ENCODE measurements around the gene PRR33. TPM values are rescaled to one million over a fixed set of nuclear protein-coding genes. Genes with fewer than 3 reads are reported as not detected.

The PRR33 gene
- total RNA-seq, 2 experiments from 2014 or later, result 0.07 to 0.12 TPM

DNA sequence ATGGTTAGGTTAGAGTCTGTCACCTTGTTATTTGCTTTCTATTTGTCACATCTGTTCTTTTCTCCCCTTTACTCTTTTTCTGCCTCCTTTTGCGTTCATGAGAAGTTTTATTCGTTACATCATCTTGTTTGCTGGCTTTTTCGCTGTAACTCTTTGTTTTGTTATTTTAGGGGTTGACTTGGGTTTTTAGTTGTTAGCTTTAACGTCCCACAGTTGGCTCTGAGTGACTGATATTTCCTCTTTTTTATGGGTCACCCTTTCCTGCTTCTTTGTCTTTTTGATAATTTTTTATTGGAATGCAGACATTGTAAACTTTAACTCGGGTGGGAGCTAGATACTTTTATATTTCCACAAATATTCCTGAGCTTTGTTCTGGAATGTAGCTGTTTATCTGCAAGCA is 14.5 kb upstream of the PRR33 start:
- Mint-ChIP-seq H3K4me1 (ENCODE audit: low read depth) (no peaks in the 10 kb centered on the region), H3K27me3 (ENCODE audit: low read depth) (no peaks in the 10 kb centered on the region), H3K4me3 (no peak overlapping the region), H3K9me3 (no peaks in the 10 kb centered on the region), H3K36me3 (ENCODE audit: low read depth) (no peaks in the 10 kb centered on the region), H3K27ac (no peak overlapping the region)
- intact Hi-C loops (cut with micrococcal nuclease), result no loop called here
- CTCF ChIA-PET, result interaction anchor here (0.8 to 1.3 kb wide), 3 partner anchors 95 to 253 kb away, joined by 3 read pairs; no protein-coding TSS in a partner anchor
- no peak for DNase-seq

DNA sequence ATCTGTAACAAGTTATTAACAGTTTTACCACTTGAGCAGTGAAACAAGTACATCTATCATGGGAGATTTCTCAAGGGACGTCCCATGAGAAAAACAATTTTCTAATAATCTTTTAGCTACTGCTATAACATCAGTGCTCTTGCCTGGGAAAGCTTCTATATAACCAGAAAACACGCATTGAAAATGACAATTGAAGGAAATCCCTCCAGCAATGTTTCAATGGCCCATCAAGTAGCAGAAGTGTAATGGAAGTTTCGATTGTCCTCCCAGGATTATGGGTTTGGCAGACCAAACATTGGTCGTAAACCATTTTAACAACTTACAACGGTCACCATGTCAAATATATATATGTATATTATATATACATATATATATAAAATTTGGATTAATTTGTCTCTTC is 8.0 kb upstream of the PRR33 start:
- H3K27ac Mint-ChIP-seq, result no peak overlapping the region
- CTCF ChIA-PET, result no interaction called here

DNA sequence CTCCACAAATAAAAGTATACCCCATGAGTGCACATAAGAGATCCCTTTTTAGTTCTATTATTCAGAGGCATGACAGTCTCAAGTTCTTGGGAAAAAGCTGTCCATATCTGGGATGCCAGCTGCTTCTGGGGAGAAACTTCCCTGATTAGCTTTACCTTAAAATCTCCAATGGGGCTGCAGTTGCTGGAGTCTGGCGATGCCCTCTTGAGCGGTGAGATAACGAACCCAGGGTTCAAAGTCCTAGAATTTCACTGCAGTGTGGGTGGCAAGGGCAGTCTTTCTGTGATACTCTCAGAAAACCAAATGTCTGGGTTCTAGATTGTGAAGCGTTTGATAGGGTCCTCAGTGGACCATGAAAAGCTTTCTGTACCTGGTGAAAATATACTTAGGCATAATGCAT is 7.4 kb upstream of the PRR33 start:
- H3K27me3 Mint-ChIP-seq (ENCODE audit: low read depth), result no peaks in the 10 kb centered on the region
- DNase-seq, result no peak
- H3K4me3 Mint-ChIP-seq, result no peak overlapping the region
- H3K4me1 Mint-ChIP-seq (ENCODE audit: low read depth), result no peaks in the 10 kb centered on the region
- intact Hi-C loops (cut with micrococcal nuclease), result no loop called here
- H3K9me3 Mint-ChIP-seq, result no peaks in the 10 kb centered on the region
- no peak overlapping the region for H3K27ac Mint-ChIP-seq
- no peaks in the 10 kb centered on the region for H3K36me3 Mint-ChIP-seq (ENCODE audit: low read depth)
- CTCF ChIA-PET, result interaction anchor here (0.7 kb wide), 1 partner anchor 57 kb away, joined by 3 read pairs; no protein-coding TSS in a partner anchor

More for the DNA sequence above, 8.0 kb upstream of the PRR33 start:
- H3K4me3 Mint-ChIP-seq, result no peak overlapping the region
- no peaks in the 10 kb centered on the region for H3K4me1 Mint-ChIP-seq (ENCODE audit: low read depth)
- intact Hi-C loops (cut with micrococcal nuclease), result no loop called here
- H3K9me3 Mint-ChIP-seq, result no peaks in the 10 kb centered on the region
- no peaks in the 10 kb centered on the region for H3K36me3 Mint-ChIP-seq (ENCODE audit: low read depth)
- H3K27me3 Mint-ChIP-seq (ENCODE audit: low read depth), result no peaks in the 10 kb centered on the region
- DNase-seq, result no peak

DNA sequence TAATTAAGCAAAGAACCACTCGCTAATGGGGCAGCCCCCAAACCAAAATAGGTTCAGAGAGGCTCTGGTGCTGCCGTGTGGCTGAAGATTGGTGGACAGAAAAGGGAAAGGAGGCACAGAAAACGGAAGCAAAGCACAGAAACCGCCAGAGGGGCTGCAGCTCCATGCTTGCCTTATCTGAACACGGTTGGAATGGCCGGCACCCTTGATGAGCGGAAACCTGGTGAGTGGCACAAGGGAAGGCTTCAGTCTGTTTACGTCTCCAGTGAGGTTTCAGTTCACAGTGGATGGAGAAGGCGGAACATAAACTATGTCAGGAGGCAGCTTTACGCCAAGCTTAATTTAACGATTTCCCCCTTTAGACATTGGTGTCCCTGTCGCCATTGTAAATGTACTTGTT is 5.2 kb upstream of the PRR33 start:
- H3K36me3 Mint-ChIP-seq (ENCODE audit: low read depth), result peaks cover 2% of the 10 kb centered on the region
- no peak for DNase-seq
- H3K4me3 Mint-ChIP-seq, result no peak overlapping the region
- H3K27ac Mint-ChIP-seq, result no peak overlapping the region
- intact Hi-C loops (cut with micrococcal nuclease), result no loop called here
- H3K27me3 Mint-ChIP-seq (ENCODE audit: low read depth), result no peaks in the 10 kb centered on the region
- no peaks in the 10 kb centered on the region for H3K9me3 Mint-ChIP-seq
- H3K4me1 Mint-ChIP-seq (ENCODE audit: low read depth), result peaks cover 5% of the 10 kb centered on the region
- CTCF ChIA-PET, result interaction anchor here (1.0 to 1.3 kb wide), 2 partner anchors 64 to 105 kb away, joined by 3 to 4 read pairs; no protein-coding TSS in a partner anchor

DNA sequence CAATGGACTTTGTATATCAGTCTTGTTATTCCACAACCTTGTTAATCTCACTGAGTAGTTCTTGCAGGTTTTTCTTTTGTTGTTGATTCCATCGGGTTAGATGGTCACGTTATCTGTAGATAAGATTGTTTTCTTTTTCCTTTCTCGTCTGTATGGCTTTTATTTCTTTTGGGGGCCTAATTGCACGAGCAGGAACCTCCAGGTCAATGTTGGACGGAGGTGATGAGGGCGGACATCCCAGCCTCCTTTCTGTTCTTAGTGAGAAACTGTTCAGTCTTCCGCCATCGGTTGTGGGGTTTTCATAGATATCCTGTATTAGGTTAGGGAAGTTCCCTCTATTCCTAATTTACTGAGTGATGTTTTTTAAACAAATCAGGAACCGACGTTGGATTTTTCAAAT is 4.8 kb upstream of the PRR33 start:
- no peaks in the 10 kb centered on the region for H3K9me3 Mint-ChIP-seq
- H3K36me3 Mint-ChIP-seq (ENCODE audit: low read depth), result peaks cover 2% of the 10 kb centered on the region
- no peak overlapping the region for H3K4me3 Mint-ChIP-seq
- no peaks in the 10 kb centered on the region for H3K27me3 Mint-ChIP-seq (ENCODE audit: low read depth)
- no peak overlapping the region for H3K27ac Mint-ChIP-seq
- CTCF ChIA-PET, result interaction anchor here (1.3 kb wide), 1 partner anchor 106 kb away, joined by 3 read pairs; no protein-coding TSS in a partner anchor
- intact Hi-C loops (cut with micrococcal nuclease), result no loop called here
- H3K4me1 Mint-ChIP-seq (ENCODE audit: low read depth), result peaks cover 8% of the 10 kb centered on the region
- no peak for DNase-seq

DNA sequence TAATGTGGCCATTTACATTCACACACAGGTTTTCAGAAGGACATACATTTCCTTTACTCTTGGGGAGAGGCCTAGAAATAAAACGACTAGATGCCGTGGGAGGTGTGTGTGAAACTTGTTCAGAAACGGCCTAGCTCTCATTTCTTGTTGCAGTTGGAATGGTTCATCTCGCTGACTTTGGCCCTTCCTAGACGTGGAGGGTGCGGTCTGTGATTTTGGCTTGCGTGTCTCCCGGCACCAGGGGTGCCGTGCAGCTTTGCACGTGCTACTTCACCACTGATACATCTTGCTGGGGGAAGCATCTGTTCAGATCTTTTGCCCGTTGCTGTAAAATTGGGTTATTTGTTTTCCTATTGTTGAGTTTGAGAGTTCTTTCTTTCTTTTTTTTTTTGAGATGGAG is 3.1 kb upstream of the PRR33 start:
- Mint-ChIP-seq H3K27me3 (ENCODE audit: low read depth) (no peaks in the 10 kb centered on the region), H3K9me3 (no peaks in the 10 kb centered on the region), H3K4me3 (no peak overlapping the region), H3K4me1 (ENCODE audit: low read depth) (peaks cover 16% of the 10 kb centered on the region), H3K27ac (no peak overlapping the region), H3K36me3 (ENCODE audit: low read depth) (peaks cover 2% of the 10 kb centered on the region)
- intact Hi-C loops (cut with micrococcal nuclease), result loop anchor here (1.0 kb wide), 1 partner anchor 45 kb away; no protein-coding TSS in a partner anchor
- DNase-seq, result no peak
- CTCF ChIA-PET, result no interaction called here

DNA sequence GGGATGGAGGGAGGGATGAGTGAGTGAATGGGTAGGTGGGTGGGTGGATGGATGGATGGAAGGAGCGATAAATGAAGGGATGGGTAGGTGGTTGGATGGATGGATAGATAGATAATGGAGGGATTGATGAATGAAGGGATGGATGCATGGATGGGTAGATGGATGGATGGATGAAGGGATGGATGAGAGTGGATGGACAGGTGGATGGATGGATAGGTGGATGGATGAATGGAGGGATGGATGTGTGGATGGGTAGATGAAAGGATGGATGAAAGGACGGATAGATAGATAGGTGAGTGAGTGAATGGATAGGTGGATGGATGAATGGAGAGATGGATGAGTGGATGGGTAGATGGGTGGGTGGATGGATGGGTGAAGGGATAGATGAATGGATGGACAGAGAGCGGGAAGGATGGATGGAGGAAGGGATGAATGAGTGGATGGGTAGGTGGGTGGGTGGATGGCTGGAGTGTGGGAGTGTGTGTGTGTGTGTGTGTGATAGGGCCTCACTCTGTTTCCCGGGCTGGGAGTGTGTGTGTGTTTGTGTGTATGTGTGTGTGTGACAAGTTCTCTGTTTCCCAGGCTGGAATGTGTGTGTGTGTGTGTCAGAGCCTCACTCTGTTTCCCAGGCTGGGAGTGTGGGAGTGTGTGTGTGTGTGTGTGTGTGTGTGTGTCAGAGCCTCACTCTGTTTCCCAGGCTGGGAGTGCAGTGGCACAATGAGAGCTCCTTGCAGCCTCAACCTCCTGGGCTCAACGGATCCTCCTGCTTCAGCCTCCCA is 2.1 kb upstream of the PRR33 start:
- intact Hi-C loops (cut with micrococcal nuclease), result loop anchor here (1.0 kb wide), 1 partner anchor 46 kb away; no protein-coding TSS in a partner anchor
- no peak overlapping the region for H3K27ac Mint-ChIP-seq
- H3K4me1 Mint-ChIP-seq (ENCODE audit: low read depth), result peaks cover 19% of the 10 kb centered on the region
- H3K9me3 Mint-ChIP-seq, result no peaks in the 10 kb centered on the region
- no peak for DNase-seq
- H3K36me3 Mint-ChIP-seq (ENCODE audit: low read depth), result peaks cover 5% of the 10 kb centered on the region
- no peak overlapping the region for H3K4me3 Mint-ChIP-seq
- CTCF ChIA-PET, result no interaction called here
- no peaks in the 10 kb centered on the region for H3K27me3 Mint-ChIP-seq (ENCODE audit: low read depth)

DNA sequence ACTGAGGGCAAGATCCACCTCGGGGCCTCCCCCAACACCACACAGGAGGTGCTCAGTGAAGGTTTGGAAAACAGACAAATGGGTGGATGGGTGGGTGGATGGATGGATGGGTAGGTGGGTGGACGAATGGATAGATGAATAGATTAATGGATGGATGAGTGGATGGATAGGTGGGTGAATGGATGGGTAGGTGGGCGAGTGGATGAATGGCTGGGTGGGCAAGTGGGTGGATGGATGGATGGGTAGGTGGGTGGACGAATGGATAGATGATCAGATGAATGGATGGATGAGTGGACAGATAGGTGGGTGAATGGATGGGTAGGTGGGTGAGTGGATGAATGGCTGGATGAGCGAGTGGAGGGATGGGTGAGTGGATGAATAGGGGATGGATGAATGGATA is 863 bp upstream of the PRR33 start:
- intact Hi-C loops (cut with micrococcal nuclease), result no loop called here
- CTCF ChIA-PET, result no interaction called here
- DNase-seq, result no peak
- Mint-ChIP-seq H3K4me1 (ENCODE audit: low read depth) (peaks cover 23% of the 10 kb centered on the region), H3K36me3 (ENCODE audit: low read depth) (peaks cover 6% of the 10 kb centered on the region), H3K27me3 (ENCODE audit: low read depth) (no peaks in the 10 kb centered on the region), H3K9me3 (no peaks in the 10 kb centered on the region), H3K27ac (no peak overlapping the region), H3K4me3 (no peak overlapping the region)

DNA sequence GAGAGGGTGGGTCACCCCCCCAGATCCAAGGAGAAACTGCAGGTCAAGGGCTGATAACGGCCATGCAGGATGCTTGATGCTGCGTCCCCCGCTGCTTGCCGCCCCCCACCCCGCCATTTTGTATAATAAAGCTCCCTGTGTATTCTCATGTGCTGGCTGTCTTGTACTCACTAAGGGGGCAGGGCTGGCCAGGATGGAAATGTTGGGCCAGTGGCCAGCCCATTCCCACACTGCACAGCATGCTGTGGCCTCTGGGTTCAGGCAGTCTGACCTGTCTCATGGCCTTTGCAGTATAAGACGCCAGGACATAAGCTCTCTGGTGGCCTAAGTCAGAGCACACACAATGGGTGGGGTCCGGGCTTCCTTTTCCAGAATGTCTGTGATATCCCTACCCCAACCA is 421 bp upstream of the PRR33 start:
- H3K4me3 Mint-ChIP-seq, result no peak overlapping the region
- no peaks in the 10 kb centered on the region for H3K27me3 Mint-ChIP-seq (ENCODE audit: low read depth)
- no peak for DNase-seq
- H3K36me3 Mint-ChIP-seq (ENCODE audit: low read depth), result peaks cover 6% of the 10 kb centered on the region
- no peaks in the 10 kb centered on the region for H3K9me3 Mint-ChIP-seq
- H3K4me1 Mint-ChIP-seq (ENCODE audit: low read depth), result peaks cover 23% of the 10 kb centered on the region
- CTCF ChIA-PET, result interaction anchor here (2.0 kb wide), 1 partner anchor 10 kb away, joined by 11 read pairs; no protein-coding TSS in a partner anchor
- H3K27ac Mint-ChIP-seq, result peak overlapping the region; percentile 39
- intact Hi-C loops (cut with micrococcal nuclease), result no loop called here

DNA sequence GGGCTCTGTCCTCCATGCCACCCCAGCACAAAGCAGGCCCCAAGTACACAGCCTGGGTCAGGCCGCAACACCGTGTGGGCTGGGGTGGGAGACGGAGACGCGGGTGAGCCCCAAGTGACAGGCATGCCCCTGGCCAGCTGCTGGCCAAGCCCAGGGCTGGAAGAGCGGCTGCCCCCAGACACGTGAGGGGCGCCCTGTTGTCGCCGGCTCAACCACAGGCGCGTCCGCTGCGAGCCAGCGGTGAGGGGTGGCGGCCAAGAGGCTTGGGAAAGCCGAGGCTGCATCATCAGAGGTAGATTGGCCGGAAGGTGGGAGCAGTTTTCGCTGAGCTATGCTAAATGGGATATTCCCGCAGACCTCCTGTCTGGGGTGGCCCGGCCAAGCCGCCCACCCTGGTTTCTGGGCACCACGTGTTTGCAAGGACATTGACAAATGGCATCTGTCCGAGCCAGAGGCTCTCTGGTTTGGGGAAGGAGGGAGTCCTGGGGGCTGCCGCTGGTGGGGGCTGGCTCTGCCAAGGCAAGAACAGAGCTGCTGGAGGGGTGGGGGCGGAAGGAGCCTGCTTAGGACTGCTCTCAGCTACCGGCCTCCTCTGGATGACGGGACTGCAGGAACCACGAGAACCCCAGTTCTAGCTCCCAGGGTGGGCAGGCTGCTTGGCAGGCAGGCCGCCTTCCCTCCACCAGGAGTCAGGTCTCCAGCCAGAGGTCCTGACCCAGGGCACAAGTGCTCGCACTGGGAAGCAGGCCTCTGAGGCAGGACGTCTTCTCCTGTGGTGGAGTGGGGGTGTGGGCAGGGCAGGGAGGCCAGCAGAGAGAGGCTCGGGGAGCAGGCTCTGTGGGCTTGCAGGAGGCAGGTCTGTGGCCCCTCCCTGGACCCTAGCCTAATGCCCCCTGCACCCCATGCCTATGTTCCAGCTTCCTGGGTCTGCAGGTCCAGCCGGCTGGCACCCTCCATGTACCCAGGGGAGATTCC is 552 bp downstream of the PRR33 start:
- Mint-ChIP-seq H3K9me3 (no peaks in the 10 kb centered on the region), H3K27ac (no peak overlapping the region), H3K36me3 (ENCODE audit: low read depth) (peaks cover 6% of the 10 kb centered on the region), H3K4me1 (ENCODE audit: low read depth) (peaks cover 23% of the 10 kb centered on the region), H3K4me3 (peak overlapping the region; percentile 79), H3K27me3 (ENCODE audit: low read depth) (no peaks in the 10 kb centered on the region)
- CTCF ChIA-PET, result interaction anchor here (0.6 to 2.0 kb wide), 7 partner anchors 9 to 197 kb away, joined by 3 to 11 read pairs (median 4); no protein-coding TSS in a partner anchor
- DNase-seq, result no peak
- intact Hi-C loops (cut with micrococcal nuclease), result loop anchor here (2.0 kb wide), 1 partner anchor 38 kb away; the partner anchor contains the start of gene LSP1

DNA sequence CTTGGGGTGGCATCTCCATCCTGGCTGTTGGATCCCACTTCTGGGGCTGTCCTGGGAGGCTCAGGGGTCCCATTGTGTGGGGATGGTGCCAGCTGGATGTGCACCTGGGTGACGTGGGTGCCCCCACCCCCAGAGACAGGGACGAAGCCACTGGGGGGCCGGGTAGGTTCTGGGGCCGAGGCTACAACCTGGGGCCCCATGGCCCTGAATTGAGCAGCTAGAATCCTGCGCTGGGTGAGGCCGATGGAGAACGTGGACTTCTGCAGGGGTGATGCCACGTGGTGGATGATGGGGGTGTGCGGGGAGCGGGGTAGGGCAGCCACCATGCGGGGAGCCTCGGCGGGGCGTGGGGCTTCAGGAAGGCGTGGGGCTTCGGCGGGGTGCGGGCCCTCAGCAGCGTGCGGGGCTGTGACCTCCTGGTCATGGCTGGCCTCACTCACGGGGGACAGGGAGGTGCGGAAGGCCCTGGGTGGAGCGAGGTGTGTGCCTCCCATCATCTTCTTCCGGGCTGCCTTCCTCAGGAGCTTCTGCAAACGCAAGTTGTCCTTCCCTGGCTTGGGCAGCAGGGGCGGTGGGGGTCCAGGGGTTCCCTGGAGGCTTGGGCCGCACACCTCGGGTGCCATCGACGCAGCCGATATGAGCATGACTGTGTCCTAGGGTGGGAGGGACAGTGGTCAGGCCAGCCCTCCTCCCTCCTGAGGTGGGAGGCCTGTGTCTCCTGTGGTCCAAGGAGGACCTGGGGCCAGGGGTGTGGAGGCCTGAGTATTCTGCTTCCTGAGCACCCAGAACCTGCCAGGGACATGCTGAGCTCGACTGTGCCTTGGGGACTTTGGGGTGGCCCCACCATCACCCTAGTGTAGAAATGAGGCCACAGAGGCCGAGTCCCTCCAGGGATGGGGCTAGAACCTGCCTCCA is 1.5 kb downstream of the PRR33 start:
- H3K27me3 Mint-ChIP-seq (ENCODE audit: low read depth), result no peaks in the 10 kb centered on the region
- CTCF ChIA-PET, result interaction anchor here (0.7 to 2.0 kb wide), 5 partner anchors 8 to 111 kb away, joined by 3 to 11 read pairs (median 4); no protein-coding TSS in a partner anchor
- H3K4me3 Mint-ChIP-seq, result peak overlapping the region; percentile 79
- intact Hi-C loops (cut with micrococcal nuclease), result loop anchor here (2.0 to 10.0 kb wide), 2 partner anchors 37 to 55 kb away; partner anchors contain the start of genes LSP1, SYT8 and TNNI2
- H3K27ac Mint-ChIP-seq, result peak overlapping the region; percentile 71
- peaks cover 23% of the 10 kb centered on the region for H3K4me1 Mint-ChIP-seq (ENCODE audit: low read depth)
- no peaks in the 10 kb centered on the region for H3K9me3 Mint-ChIP-seq
- peaks cover 6% of the 10 kb centered on the region for H3K36me3 Mint-ChIP-seq (ENCODE audit: low read depth)
- peak; percentile 40 for DNase-seq
